Body of pancreas (tissue), 4 donors: ENCODE data around the gene DYDC2.

Source experiments
- CTCF ChIP-seq, 7 experiments: fragments of 450-650 bp in 4 of 7; fragments of 200-600 bp in 3 of 7; sonication (generic) in 3 of 7; IDR thresholded peaks; one replicate each; pipeline ENCODE4 v1.5.1; 2016 to 2019; ENCODE audit warnings: antibody characterized with exemption in 7 of 7
- POLR2A ChIP-seq, 3 donors: fragments of 450-650 bp; IDR thresholded peaks; one replicate each; pipeline ENCODE4 v1.6.1; 2016; ENCODE audit warnings: antibody characterized with exemption in 3 of 3, mild to moderate bottlenecking in 2 of 3

- TF ChIP-seq CTCF (IDR thresholded peaks at IDR 0.05) (no peak), POLR2A (IDR thresholded peaks at IDR 0.05) (no peak)
Observed at GRCh38 chr10:80315391-80315790, 41.2 kb upstream of the DYDC2 start.
